Chondrocyte (in vitro differentiated cells): Measurements from ENCODE around the gene TAAR2. TPM values are rescaled to one million over a fixed set of nuclear protein-coding genes. Genes with fewer than 3 reads are reported as not detected.

Source experiments
- DNase-seq: peaks from one replicate; pipeline ENCODE4 v3.0.0; 2021; ENCODE audit warnings: mixed read lengths, low spot score
- H3K27ac Mint-ChIP-seq: one replicate; pipeline ENCODE4 v1.8.0; 2021; ENCODE audit warnings: mild to moderate bottlenecking, moderate library complexity, mixed read lengths; ENCODE audit not compliant: unreplicated experiment
- H3K27me3 Mint-ChIP-seq: 2 replicates; pipeline ENCODE4 v1.8.0; 2021; ENCODE audit warnings: low read depth, mixed read lengths
- H3K36me3 Mint-ChIP-seq: 2 replicates; pipeline ENCODE4 v1.8.0; 2021; ENCODE audit warnings: low read depth, mixed read lengths
- H3K4me1 Mint-ChIP-seq: 2 replicates; pipeline ENCODE4 v1.8.0; 2021; ENCODE audit warnings: low read depth, mild to moderate bottlenecking, mixed read lengths
- H3K4me3 Mint-ChIP-seq: one replicate; pipeline ENCODE4 v1.8.0; 2021; ENCODE audit warnings: mild to moderate bottlenecking, moderate library complexity, mixed read lengths; ENCODE audit not compliant: unreplicated experiment
- H3K9me3 Mint-ChIP-seq: 2 replicates; pipeline ENCODE4 v1.8.0; 2021; ENCODE audit warnings: low read depth, mixed read lengths
- CTCF ChIP-seq: fragments of 200-600 bp; sonication (generic); IDR thresholded peaks from 2 replicates; pipeline ENCODE4 v1.5.0; 2021; ENCODE audit warnings: antibody characterized with exemption, mild to moderate bottlenecking, moderate library complexity
- total RNA-seq: library from RNA; stranded (reverse); gene quantifications from 3 replicates; pipeline ENCODE4 v1.2.1, GENCODE V29; 2021

The TAAR2 gene
- total RNA-seq, 1 donor from 2014 or later: not detected

DNA sequence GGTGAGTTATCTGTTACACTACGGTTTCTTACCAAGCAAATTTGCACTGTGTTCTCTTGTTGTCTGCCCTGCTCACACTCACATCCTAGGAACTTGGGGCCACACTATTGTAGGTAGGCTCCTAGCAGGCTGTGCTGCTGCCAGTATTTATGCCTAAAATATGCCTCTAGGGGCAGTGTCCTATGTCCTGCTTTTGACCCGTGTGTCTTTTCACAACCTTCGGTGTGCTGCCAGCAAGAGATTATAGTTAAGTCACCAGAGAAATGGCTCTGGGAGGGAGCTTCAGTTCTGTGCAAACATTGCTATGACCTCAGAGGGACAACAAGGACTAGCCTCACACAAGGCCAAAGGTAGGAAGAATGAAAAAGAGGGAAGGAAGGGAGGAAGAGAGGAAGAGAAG lies 25.6 kb downstream of the TAAR2 start:
- Mint-ChIP-seq H3K36me3 (peaks cover 2% of the 10 kb centered on the region), H3K9me3 (no peaks in the 10 kb centered on the region)

DNA sequence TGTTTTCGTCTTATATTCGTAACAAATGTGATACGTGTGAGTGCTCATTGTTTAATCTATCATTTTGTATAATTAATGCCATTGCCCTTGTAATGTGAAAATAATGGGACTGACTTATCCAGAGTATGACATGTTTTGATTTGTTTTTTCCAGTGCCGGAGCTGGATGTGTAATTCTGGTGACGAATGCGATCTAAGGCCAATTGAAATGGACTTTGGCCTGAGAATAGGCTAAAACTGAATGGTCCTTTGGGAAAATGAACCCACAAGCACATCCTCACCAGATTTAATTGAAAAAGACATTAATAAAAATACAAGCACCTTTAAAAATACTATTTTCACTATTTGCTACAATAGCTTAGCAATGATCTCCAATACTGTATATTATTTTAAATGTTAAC lies 27.9 kb downstream of the TAAR2 start:
- H3K4me3 Mint-ChIP-seq: no peak overlapping the region
- H3K27ac Mint-ChIP-seq: no peak overlapping the region
- TF ChIP-seq CTCF: no peak
- no peaks in the 10 kb centered on the region for H3K4me1 Mint-ChIP-seq
- DNase-seq: no peak
- H3K9me3 Mint-ChIP-seq: no peaks in the 10 kb centered on the region
- H3K36me3 Mint-ChIP-seq: peaks cover 2% of the 10 kb centered on the region
- H3K27me3 Mint-ChIP-seq: peaks cover 17% of the 10 kb centered on the region

More for the DNA sequence above, 25.6 kb downstream of the TAAR2 start:
- no peak overlapping the region for H3K27ac Mint-ChIP-seq
- TF ChIP-seq CTCF: peak; percentile 42
- peaks cover 17% of the 10 kb centered on the region for H3K27me3 Mint-ChIP-seq
- no peaks in the 10 kb centered on the region for H3K4me1 Mint-ChIP-seq
- DNase-seq: no peak
- H3K4me3 Mint-ChIP-seq: no peak overlapping the region

DNA sequence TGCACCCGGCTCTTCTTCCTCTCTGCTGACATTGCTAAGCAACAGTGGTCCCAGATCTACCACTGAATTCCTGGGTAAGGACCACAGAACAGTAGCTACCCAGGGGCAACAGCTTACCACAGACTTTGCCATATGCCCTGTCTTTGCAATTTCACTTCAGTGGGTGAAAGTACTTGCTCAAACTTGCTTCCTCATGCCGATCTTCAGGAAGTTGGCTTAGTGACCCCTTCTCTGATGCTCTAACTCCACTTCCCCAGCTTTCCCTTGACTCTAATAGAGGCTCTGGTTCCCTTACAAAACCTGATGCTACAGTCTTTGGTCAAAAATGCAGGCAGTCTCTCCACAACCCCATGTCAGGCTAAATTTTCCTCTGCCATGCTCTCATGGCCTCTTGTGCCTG lies 31.2 kb downstream of the TAAR2 start:
- H3K27ac Mint-ChIP-seq: no peak overlapping the region
- H3K4me3 Mint-ChIP-seq: no peak overlapping the region
- H3K36me3 Mint-ChIP-seq: no peaks in the 10 kb centered on the region
- peaks cover 19% of the 10 kb centered on the region for H3K27me3 Mint-ChIP-seq
- TF ChIP-seq CTCF: no peak
- H3K4me1 Mint-ChIP-seq: no peaks in the 10 kb centered on the region
- no peaks in the 10 kb centered on the region for H3K9me3 Mint-ChIP-seq
- DNase-seq: no peak

DNA sequence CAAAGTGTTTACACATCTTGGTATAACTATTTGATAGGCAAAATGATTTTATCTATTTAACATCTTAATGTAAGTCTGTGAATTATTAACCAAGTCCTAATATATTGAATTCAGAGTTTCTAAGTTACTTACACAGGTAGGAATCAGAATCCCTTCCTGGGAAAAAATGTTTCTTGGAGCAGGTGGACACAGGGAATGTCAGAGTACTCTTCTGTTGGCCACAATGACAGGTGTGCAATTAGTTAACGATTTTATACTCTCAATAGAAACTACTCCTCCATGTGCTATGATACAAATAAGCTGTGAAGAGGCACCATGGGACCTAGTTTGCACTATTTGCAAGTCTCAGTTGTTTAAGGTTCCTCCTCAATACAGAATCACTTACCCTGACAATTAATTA lies 33.7 kb downstream of the TAAR2 start:
- no peaks in the 10 kb centered on the region for H3K4me1 Mint-ChIP-seq
- no peaks in the 10 kb centered on the region for H3K9me3 Mint-ChIP-seq
- no peak overlapping the region for H3K4me3 Mint-ChIP-seq
- H3K27ac Mint-ChIP-seq: no peak overlapping the region
- DNase-seq: no peak
- no peaks in the 10 kb centered on the region for H3K36me3 Mint-ChIP-seq
- peaks cover 19% of the 10 kb centered on the region for H3K27me3 Mint-ChIP-seq
- TF ChIP-seq CTCF: no peak

- Mint-ChIP-seq H3K9me3 (no peaks in the 10 kb centered on the region), H3K36me3 (no peaks in the 10 kb centered on the region), H3K27me3 (peaks cover 22% of the 10 kb centered on the region), H3K27ac (no peak within 1 kb of the TSS), H3K4me1 (no peaks in the 10 kb centered on the region), H3K4me3 (no peak within 1 kb of the TSS)
- no peak for TF ChIP-seq CTCF
- no peak for DNase-seq
Measured at GRCh38 chr6:132589454-132589853, 34.6 kb downstream of the TAAR2 start, which contains the start of gene TAAR5. Gene TAAR5, minus strand, starts transcription at chr6:132589741. Its CDS starts 55 bp downstream, at chr6:132589686.
